Activated CD8-positive, alpha-beta memory T cell treated with anti-CD3 and anti-CD28 coated beads for 48 hours (primary cell): ENCODE results near the gene CUX1.
"Not testable (repeated sequence)": the region's sequence is repeated elsewhere in the genome, so short reads cannot be mapped to it uniquely, and the experiment has no call there.

Source experiments
- DNase-seq, 3 experiments: peaks; one replicate each; pipeline ENCODE4 v3.0.0-alpha.2; 2020; ENCODE audit warnings: low read depth in 2 of 3, low spot score in 2 of 3

Gene CUX1

DNA sequence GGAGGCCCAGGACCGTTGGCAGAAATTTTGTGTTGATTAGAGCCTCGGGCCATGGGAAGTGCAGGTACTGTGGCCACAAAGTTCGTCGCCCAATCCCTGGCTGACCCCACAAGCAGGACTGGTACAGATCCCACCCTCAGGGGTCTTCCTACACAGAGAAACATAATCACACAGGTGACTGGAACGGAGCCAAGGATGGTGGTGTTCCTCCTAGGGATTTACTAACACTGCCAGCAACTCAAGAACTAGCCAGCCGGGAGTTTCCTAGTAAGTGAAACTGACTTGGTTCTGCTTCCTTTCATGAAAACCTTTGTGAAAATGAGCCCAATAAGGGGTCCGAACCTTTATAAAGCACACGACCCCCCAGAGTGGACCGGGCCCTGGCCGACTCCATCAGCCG, 5.7 kb downstream of the CUX1 start:
- no peak for DNase-seq

DNA sequence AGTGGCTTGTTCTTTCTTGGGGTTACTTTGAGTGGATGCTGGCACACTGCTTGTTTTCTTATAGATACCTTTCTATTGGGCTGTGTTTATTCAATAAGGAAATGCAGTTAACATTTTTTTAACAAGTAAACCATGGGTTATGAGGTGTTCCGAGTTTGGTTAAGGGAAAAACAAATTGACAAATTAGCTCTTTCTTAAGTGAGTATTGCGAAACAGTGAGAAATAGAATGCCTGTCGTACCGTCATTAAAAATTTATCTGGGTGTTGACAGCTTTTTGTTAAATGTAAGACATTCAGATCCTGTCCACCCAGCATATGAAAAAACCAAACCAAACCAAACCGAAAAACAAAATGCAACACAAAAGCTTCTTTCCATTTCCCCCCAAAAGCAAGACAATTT, 6.2 kb downstream of the CUX1 start:
- no peak for DNase-seq

GRCh38 chr7:101824440-101824839, 7.0 kb downstream of the CUX1 start:
- DNase-seq, result no peak

DNA sequence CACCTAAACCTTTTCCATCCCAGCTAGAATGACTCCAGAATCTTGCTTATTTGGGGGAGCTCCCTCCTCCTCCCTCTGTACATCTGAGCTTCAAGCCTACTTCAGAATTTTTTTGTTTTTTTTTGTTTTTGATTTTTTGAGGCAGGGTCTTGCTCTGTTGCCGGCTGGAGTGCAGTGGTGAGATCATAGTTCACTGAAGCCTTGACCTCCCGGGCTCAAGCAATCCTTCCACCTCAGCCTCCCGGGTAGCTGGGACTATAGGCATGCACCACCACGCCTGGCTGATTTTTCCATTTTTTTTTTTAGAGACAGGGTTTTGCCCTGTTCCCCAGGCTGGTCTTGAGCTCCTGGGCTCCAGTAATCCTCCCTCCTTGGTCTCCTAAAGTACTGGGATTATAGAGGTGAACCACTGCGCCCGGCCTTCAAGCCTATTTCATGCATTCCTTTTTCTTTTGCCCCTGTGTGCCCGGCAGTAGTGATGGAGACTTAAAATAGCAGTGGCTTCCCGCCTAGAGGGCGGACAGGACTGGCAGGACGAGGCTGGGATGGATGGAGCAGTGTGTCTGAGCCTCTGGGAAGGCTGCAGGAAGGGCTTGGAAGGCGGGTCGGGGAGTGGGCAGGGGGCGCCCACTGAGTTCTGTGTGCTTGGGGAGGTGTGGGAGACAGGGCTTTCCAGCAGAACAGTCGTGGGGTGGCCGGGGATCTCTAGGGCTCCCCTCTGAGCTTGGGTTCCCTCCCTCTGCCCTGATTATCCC, 8.8 kb downstream of the CUX1 start:
- DNase-seq, result no peak

GRCh38 chr7:101828301-101829020, 11.0 kb downstream of the CUX1 start:
- no peak for DNase-seq

DNA sequence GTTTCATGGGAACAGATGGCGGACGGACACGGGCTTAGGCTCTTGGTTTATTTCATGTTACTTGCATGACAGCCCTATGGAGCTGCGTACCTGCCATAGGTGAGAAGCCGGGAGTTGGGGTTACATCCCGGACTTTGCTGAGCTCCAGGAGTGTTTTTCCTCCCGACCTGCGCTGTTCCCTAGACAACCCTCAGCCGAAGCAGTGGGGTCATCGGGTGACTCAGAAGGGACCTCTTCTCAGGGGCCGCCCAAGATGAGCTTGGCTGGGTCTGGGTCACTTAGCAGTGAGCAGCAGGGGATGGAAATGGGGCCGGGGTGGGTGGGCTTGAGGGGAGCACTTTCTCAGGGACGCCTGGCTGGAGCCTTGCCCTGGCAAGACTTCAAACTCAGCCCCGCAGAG, 11.9 kb downstream of the CUX1 start:
- no peak for DNase-seq

GRCh38 chr7:101829821-101830220, 12.4 kb downstream of the CUX1 start:
- no peak for DNase-seq

- DNase-seq, result not testable (repeated sequence)
Observed at GRCh38 chr7:101831396-101831795, 14.0 kb downstream of the CUX1 start.

- DNase-seq, result no peak
Observed at GRCh38 chr7:101832205-101832631, 14.8 kb downstream of the CUX1 start.

DNA sequence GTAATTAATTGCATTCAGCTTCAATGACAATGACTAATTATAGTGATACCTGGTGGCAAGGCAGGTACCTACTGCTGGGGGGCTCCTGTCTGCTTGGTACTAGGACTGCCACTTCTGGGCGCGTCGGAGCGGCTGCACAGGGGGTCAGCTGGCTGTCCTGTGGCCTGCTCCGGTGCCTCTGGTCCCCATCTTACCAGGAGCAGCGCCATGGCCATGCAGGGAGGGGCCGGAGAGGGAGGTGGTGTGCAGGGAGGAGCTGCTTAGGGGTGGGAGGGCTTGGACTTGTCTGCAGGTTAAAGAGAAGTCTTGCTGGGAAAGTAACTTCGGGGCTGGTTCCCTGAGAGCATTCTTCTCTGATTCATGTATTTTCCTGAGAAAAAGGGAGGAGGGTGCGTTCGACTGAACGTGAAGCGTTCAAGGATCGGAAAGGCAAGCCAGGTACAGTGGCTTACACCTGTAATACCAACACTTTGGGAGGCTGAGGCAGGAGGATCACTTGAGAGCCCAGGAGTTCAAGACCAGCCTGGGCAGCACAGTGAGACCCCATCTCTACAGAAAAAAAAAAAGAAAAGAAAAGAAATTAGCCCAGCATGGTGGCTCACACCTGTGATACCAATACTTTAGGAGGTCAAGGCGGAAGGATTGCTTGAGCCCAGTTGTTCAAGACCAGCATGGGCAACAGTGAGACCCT, 15.4 kb downstream of the CUX1 start:
- no peak for DNase-seq

- DNase-seq, result no peak
Observed at GRCh38 chr7:101833799-101834198, 16.4 kb downstream of the CUX1 start.

GRCh38 chr7:101835136-101835535, 17.7 kb downstream of the CUX1 start:
- no peak for DNase-seq

GRCh38 chr7:101837433-101837832, 20.0 kb downstream of the CUX1 start:
- DNase-seq, result not testable (repeated sequence)

DNA sequence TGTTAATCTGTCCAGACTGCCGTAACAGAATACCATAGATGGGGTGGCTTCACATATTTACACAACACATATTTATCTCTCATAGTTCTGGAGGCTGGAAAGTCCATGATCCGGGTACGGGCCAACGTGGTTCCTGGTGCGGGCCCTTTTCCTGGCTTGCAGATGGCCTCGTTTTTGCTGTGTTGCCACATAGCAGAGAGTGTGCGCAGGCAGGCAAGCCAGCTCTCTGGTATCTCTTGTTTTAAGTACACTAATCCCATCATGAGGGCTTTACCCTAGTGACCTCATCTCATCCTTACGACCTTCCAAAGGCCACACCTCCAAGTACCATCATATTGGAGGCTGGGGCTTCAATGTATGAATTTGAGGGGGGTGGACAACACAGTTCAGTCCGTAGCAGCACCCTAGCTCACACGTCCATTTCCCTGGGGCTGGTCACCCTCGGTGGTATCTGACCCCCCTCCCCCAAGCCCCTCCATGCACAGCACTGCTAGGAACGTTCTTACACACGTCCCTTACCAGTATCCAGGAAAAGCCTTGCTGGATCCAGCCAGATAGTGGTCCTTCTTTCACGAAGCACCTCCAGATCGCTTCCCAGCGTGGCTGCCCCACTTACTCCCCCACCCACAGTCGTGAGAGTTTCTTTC, 21.5 kb downstream of the CUX1 start:
- no peak for DNase-seq

DNA sequence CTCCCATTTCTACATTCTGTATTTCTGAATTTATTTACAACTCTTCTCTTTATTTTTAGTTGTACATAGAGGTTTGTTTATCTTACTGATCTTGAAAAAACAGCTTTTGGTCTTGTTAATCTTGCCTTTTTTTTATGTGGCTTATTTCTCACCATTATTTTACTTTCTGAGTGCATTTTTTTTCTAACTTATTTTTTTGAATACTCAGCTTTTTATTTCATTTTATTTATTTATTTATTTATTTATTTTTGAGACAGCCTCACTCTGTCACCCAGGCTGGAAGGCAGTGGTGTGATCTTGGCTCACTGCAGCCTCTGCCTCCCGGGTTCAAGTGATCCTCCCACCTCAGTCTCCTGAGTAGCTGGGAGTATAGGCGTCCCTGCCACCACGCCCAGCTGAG, 23.9 kb downstream of the CUX1 start:
- no peak for DNase-seq

DNA sequence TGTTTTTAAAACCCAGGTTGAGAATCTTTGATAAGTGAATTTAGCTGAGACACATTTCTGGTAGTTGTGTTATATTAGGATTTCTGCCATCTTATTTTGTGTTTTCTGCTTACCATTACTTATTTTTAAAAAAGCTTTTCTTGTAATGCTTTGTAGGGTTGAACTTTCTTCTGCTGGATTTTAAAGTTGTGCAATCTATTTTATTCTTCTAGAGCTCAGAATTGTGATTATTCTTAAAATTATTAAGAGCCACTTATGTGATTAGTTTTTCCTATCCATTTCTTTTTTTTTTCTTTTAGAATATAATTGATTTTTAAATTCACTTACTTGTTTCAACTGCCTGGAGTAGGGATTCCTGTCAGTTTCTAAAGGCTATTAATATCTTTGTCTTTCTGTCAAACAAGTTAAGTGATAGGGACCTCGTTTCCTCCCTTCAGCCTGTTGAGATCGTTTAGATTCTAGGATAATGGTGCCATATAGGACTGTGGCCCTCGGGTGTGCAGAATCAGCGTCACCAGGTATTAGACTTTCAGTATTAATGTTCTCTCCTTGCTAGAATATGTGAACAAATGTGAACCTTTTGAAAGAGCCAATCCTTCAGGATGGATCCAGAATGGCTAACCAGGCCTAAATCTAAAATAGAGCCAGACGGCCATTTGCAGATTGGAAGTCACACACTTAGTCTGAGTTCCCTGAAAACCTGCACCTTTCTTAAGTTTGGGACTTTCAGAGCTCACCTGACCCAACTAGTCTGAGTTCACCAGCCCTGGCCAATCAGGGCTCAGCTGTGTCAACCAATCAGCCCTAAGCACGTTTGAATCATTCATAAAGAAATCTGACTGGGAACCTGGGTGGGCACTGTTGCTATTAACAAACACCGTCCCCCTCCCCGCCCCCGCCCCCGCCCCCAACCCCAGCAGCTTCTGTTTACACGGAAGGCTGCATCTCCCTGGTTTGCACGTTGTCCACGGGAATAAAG, 26.2 kb downstream of the CUX1 start:
- DNase-seq, result no peak

- no peak for DNase-seq
Observed at GRCh38 chr7:101845974-101846373, 28.5 kb downstream of the CUX1 start.

DNA sequence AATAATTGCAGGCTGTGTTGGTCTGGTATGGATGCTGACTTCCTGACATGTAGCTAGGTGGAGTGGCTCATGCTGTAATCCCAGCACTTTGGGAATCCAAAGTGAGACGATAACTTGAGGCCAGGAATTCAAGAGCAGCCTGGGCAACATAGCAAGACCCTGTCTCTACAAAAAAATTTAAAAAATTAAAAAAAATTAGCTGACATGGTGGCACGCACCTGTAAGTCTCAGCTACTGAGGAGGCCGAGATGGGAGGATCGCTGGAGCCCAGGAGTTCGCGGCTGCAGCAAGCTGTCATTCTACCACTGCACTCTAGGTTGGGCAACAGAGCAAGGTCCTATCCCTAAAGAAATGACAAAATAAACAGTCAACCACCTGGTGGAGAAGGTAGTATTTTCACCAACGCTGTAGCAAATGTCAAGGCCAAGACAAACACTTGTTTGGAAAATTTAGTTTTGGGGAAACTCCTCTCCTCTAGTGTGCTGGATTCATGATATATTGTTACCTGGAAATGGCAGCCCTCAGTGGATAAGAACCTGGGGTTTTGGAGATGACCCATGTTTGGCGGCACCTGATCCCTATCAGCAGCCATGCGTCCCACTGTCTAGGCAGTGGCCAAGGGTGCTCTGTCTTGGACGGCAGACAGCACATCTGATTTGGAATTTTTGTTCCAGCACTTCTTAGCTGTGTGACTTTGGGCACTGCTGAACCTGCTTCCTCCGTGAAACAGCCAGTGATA, 29.5 kb downstream of the CUX1 start:
- DNase-seq, result no peak

GRCh38 chr7:101848208-101848951, 31.0 kb downstream of the CUX1 start:
- DNase-seq, result no peak
